Upper lobe of right lung (tissue), 1 donor: Measurements from ENCODE around the gene IQSEC1. TPM values are rescaled to one million over a fixed set of nuclear protein-coding genes. Genes with fewer than 3 reads are reported as not detected.
A peak's percentile ranks its signal among the peaks of the same experiment; 100 is the strongest.

ENCODE experiments used
- ATAC-seq: fragments of 200-7000 bp; cut with Tn5 transposase; one replicate; pipeline ENCODE4 v1.9.1; 2020; ENCODE audit warnings: mild to moderate bottlenecking, moderate library complexity
- DNase-seq: peaks from one replicate; pipeline ENCODE4 v3.0.0-alpha.2; 2020
- H3K27ac ChIP-seq: fragments of 200-600 bp; one replicate; pipeline ENCODE4 v1.8.0; 2022
- H3K27me3 ChIP-seq: fragments of 200-600 bp; one replicate; pipeline ENCODE4 v1.8.0; 2022; ENCODE audit warnings: mild to moderate bottlenecking
- H3K36me3 ChIP-seq: fragments of 200-600 bp; one replicate; pipeline ENCODE4 v1.8.0; 2022
- H3K4me1 ChIP-seq: fragments of 200-600 bp; one replicate; pipeline ENCODE4 v1.8.0; 2022
- H3K4me3 ChIP-seq: fragments of 200-600 bp; one replicate; pipeline ENCODE4 v1.8.0; 2022; ENCODE audit warnings: mild to moderate bottlenecking
- H3K9me3 ChIP-seq: fragments of 200-600 bp; one replicate; pipeline ENCODE4 v1.8.0; 2022
- intact Hi-C: fragments of 100-400 bp; cut with DNase I; formaldehyde crosslinking; loops from one replicate; pipeline ENCODE4 v1.11.0; 2022
- total RNA-seq: library from RNA; stranded (reverse); fragmentation: NEBNext Ultra II Directional; extraction: Animal tissue kit (Norgen Biotek cat#: 25700); gene quantifications from one replicate; pipeline ENCODE4 v1.2.1, GENCODE V29; 2021
- TF ChIP-seq, protein P1 (sequence below): fragments of 200-600 bp; IDR thresholded peaks from one replicate; pipeline ENCODE4 v1.8.0; 2022; ENCODE audit warnings: antibody characterized with exemption
- donor health status: DM: no; HTN: yes; CAD: no; lungs with severe emphysema.

The IQSEC1 gene
- total RNA-seq, 1 donor from 2014 or later: 61.6 TPM

DNA sequence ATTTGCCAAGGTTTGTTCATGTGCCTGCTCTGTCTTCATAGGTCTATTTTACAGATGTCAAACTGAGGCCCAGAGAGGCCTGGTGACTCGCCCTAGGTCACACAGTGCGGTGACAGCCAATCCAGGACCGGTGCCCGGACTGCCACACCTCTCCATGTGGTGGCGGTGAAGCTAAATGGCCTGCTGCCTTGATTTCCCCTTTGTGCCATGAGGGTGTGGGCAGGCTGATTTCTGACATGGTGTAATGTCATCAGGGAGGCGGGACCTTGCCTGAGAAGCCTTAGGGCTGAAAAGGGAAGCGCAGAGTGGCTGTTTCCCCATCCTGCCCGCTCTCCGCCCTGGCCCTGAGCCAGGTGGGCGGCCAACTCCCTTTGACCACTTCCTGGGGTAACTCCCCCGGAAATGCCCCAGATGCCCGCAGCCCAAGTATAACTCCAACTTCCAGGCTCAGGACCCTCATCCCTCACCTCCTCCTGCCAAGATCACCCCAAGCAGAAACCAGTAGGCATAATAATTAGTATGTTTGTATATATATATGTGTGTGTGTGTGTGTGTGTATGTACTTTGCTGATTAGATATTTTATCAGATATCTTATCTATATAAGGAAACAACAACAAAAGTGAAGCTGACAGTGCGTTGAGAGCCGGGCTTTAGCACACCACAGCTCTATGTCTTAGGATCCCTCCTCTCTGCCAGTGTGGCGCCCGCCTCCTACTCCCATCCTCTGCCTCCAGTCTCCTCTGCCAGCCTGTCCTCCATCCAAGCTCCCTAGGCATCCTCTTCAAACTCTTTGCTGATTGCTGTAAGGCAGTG is 63.9 kb downstream of the IQSEC1 start:
- DNase-seq (peak; percentile 90), ATAC-seq (peak; percentile 64)
- TF ChIP-seq, protein P1, sequence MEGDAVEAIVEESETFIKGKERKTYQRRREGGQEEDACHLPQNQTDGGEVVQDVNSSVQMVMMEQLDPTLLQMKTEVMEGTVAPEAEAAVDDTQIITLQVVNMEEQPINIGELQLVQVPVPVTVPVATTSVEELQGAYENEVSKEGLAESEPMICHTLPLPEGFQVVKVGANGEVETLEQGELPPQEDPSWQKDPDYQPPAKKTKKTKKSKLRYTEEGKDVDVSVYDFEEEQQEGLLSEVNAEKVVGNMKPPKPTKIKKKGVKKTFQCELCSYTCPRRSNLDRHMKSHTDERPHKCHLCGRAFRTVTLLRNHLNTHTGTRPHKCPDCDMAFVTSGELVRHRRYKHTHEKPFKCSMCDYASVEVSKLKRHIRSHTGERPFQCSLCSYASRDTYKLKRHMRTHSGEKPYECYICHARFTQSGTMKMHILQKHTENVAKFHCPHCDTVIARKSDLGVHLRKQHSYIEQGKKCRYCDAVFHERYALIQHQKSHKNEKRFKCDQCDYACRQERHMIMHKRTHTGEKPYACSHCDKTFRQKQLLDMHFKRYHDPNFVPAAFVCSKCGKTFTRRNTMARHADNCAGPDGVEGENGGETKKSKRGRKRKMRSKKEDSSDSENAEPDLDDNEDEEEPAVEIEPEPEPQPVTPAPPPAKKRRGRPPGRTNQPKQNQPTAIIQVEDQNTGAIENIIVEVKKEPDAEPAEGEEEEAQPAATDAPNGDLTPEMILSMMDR: no peak
- Histone ChIP-seq H3K36me3 (no peaks in the 10 kb centered on the region), H3K27ac (peak overlapping the region; percentile 47), H3K4me1 (peaks cover 38% of the 10 kb centered on the region), H3K27me3 (no peaks in the 10 kb centered on the region), H3K9me3 (no peaks in the 10 kb centered on the region), H3K4me3 (peak overlapping the region; percentile 5)
- intact Hi-C loops: no loop called here

DNA sequence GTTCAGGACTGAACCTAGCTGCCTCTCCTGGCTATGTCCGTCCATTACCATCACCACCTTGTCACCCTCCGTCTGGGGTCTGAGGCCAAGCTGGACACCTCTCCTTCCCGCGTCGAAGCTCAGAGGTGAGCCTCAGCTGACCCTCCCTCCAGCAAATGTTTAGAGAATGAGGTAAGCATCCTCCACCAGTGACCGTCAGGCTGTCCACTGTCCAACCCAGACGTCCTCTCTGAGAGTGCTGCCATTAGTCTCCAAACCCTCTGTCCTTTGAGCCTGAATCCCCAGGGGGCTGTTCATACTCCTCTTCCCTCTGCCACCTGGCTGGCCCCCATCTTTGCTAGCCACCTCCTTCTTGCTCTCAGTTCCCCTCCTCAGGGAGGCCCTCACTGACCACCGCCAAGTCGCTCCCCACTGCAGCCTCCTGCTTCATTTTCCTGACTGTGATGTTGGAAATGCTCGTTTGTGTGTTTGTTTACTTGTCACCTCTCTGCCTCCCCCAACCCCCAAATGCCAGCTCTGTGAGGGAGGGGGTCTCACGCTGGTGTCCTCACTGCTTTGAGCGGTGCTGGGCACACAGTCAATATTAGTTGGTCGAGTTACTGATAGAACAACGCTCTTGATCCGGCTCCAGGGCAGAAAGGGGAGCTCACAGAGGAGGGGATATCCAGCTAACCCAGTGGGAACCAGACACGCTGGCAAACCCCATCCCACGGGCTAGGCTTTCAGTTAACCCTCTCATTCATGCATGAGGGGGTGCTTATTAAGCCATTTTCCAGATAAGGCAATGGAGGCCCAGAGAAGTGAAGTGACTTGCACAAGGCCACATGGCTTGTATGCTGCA is 64.9 kb downstream of the IQSEC1 start:
- Histone ChIP-seq H3K4me1 (peaks cover 37% of the 10 kb centered on the region), H3K36me3 (no peaks in the 10 kb centered on the region), H3K9me3 (no peaks in the 10 kb centered on the region), H3K4me3 (no peak overlapping the region), H3K27ac (peak overlapping the region; percentile 47), H3K27me3 (no peaks in the 10 kb centered on the region)
- TF ChIP-seq, protein P1: no peak
- ATAC-seq (no peak), DNase-seq (no peak)
- intact Hi-C loops: no loop called here

DNA sequence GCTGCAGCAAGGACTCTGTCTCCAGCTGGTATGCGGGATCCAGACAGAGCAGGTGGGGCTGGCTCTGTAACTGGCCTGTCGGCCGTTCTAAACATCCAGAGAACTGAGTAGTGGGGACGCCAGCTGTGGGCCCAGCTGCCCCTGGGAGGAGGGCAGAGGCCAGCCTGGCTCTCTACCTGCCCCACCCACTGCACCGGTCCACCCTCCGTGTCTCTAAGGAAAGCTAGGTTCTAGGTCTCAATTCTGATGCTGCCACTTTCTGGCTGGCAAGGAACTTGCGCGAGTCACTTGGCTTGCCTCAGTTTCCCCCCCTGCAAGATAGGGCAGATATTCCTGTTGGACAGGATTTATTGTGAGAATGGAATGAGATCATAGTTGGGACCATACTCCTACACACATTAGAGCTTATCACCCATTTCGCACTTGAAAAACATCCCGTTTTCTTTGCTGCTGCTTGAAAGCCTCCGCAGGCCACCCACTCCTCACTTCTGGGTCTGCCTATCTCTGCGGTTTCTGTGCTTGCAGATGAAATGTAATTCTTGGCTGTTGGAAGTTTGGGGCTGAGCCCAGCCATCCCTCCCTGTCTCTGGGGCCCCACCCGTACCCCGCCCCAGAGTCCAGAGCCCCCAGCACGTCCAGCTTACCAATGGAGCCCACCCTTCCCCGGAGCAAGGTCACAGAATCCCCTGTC is 65.8 kb downstream of the IQSEC1 start:
- Histone ChIP-seq H3K9me3 (no peaks in the 10 kb centered on the region), H3K4me1 (peaks cover 37% of the 10 kb centered on the region), H3K4me3 (no peak overlapping the region), H3K36me3 (no peaks in the 10 kb centered on the region), H3K27me3 (no peaks in the 10 kb centered on the region), H3K27ac (no peak overlapping the region)
- DNase-seq (no peak), ATAC-seq (no peak)
- TF ChIP-seq, protein P1: no peak
- intact Hi-C loops: no loop called here

DNA sequence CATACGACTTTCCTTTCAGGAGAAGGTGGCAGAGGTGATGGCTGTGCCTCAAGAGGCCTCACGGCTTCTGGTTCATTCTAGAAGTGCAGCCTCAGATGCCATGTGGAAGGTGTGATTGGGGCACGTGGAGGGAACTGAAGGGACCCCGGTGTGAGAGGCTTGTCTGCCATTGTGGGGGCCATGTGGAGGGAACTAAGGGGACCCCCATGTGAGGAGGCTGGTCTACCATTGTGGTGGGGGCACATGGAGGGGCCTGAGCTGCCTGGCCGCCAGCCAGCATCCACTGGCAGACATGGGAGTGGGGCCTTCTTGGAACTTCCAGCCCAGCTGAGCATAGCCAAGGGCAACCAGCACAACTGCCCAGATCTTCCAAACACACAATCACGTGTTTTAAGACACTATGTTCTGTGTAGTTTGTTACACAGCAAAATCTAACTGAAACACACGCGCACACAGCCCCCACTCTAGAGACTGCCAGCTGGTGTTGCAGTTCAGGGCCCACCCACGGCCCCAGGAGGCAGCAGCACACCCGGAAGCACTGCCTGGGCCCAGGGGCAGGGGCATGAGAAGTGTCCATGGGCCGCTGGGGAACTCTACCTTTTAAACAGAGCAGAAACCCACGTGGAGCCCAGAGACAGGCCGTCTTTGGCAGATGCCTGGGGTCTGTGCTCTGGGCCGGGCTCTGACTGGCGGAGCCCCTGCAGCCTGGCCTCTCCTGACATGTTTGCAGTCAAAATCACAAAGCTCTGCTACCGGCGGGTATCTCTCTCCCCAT is 66.8 kb downstream of the IQSEC1 start:
- DNase-seq (no peak), ATAC-seq (no peak)
- intact Hi-C loops: no loop called here
- Histone ChIP-seq H3K27me3 (no peaks in the 10 kb centered on the region), H3K4me3 (no peak overlapping the region), H3K9me3 (no peaks in the 10 kb centered on the region), H3K36me3 (no peaks in the 10 kb centered on the region), H3K27ac (no peak overlapping the region), H3K4me1 (peaks cover 40% of the 10 kb centered on the region)
- TF ChIP-seq, protein P1: no peak

DNA sequence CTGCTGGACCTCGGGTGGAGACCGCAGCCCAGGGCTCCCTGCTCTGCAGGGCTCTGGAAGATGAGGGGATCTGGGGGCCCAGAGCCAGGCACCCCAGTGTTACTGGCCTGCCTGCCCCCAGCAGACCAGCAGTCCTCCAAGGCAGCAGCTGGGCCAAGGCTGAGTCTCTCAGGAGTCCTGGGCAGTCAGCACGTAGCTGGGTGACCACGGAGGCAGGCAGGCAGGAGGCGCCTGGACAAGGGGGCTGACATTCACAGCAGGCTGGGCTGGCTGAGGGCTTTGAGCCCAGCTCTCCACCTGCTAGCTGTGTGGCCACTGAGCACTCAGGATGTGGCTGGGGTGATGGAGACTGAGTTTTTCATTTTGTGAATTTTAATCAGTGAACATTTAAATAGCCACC is 67.9 kb downstream of the IQSEC1 start:
- no peaks in the 10 kb centered on the region for H3K36me3 ChIP-seq
- peaks cover 31% of the 10 kb centered on the region for H3K4me1 ChIP-seq
- H3K4me3 ChIP-seq: no peak overlapping the region
- H3K27me3 ChIP-seq: no peaks in the 10 kb centered on the region
- intact Hi-C loops: no loop called here
- no peak for ATAC-seq
- H3K9me3 ChIP-seq: no peaks in the 10 kb centered on the region
- TF ChIP-seq, protein P1: no peak
- peak overlapping the region; percentile 24 for H3K27ac ChIP-seq
- no peak for DNase-seq
